ENCODE data around the gene ATP9A. TPM values are rescaled to one million over a fixed set of nuclear protein-coding genes. Genes with fewer than 3 reads are reported as not detected.
"Not testable (repeated sequence)": the region's sequence is repeated elsewhere in the genome, so short reads cannot be mapped to it uniquely, and the experiment has no call there.

ATP9A gene
- polyA plus RNA-seq, 3 donors, result 0.04 TPM; not detected in 2

- Histone ChIP-seq H2AFZ (ENCODE audit: insufficient read depth, low read depth, low read length, poor library complexity, severe bottlenecking) (no peak overlapping the region), H3K79me2 (ENCODE audit: insufficient read depth, low read length) (no peaks in the 10 kb centered on the region), H3K9ac (ENCODE audit: insufficient read depth, low read length, poor library complexity, severe bottlenecking) (no peak overlapping the region), H3K27me3 (ENCODE audit: control insufficient read depth in 2 of 2, insufficient read depth in 2 of 2, low read length in 2 of 2) (no peaks in the 10 kb centered on the region), H3K4me1 (ENCODE audit: control insufficient read depth in 1 of 2, insufficient read depth in 2 of 2, low read length in 2 of 2) (no peaks in the 10 kb centered on the region), H4K20me1 (ENCODE audit: insufficient read depth, low read length) (no peaks in the 10 kb centered on the region), H3K4me3 (replicated peaks in 1 of 3; ENCODE audit: low read depth in 2 of 3, low read length in 3 of 3) (no peak overlapping the region), H3K9me3 (replicated peaks in 1 of 2; ENCODE audit: control insufficient read depth in 1 of 2, insufficient read depth in 1 of 2, low read length in 2 of 2) (no peaks in the 10 kb centered on the region), H3K4me2 (replicated peaks; ENCODE audit: extremely low read depth, low read length, poor library complexity, severe bottlenecking) (no peak overlapping the region), H3K27ac (ENCODE audit: low read depth in 1 of 2, low read length in 2 of 2) (no peak overlapping the region), H3K36me3 (replicated peaks in 1 of 2; ENCODE audit: control insufficient read depth in 1 of 2, insufficient read depth in 2 of 2, low read length in 2 of 2) (no peaks in the 10 kb centered on the region)
- TF ChIP-seq CTCF (IDR thresholded peaks at IDR 0.05), result no peak
- Mint-ChIP-seq H3K27me3 (ENCODE audit: low read depth in 3 of 3) (peaks cover 0 to 6% (median 2%) of the 10 kb centered on the region in 3 donors), H3K4me1 (peaks cover 3% of the 10 kb centered on the region), H3K9me3 (peaks cover 0 to 2% (median 0%) of the 10 kb centered on the region in 7 donors), H3K27ac (no peak overlapping the region), H3K4me3 (no peak overlapping the region), H3K36me3 (no peaks in the 10 kb centered on the region)
- intact Hi-C loops (cut with micrococcal nuclease), result no loop called here
- 100% methylated on average over 3 of the region's 5 CpGs for WGBS (ENCODE audit: insufficient coverage)
- no peak for DNase-seq
These were observed 40.3 kb downstream of the ATP9A start for GRCh38 chr20:51727872-51728271.

- Histone ChIP-seq H3K27me3 (ENCODE audit: control insufficient read depth in 2 of 2, insufficient read depth in 2 of 2, low read length in 2 of 2) (no peaks in the 10 kb centered on the region), H3K9ac (ENCODE audit: insufficient read depth, low read length, poor library complexity, severe bottlenecking) (no peak overlapping the region), H3K36me3 (replicated peaks in 1 of 2; ENCODE audit: control insufficient read depth in 1 of 2, insufficient read depth in 2 of 2, low read length in 2 of 2) (no peaks in the 10 kb centered on the region), H3K4me1 (ENCODE audit: control insufficient read depth in 1 of 2, insufficient read depth in 2 of 2, low read length in 2 of 2) (no peaks in the 10 kb centered on the region), H4K20me1 (ENCODE audit: insufficient read depth, low read length) (no peaks in the 10 kb centered on the region), H3K4me2 (replicated peaks; ENCODE audit: extremely low read depth, low read length, poor library complexity, severe bottlenecking) (no peak overlapping the region), H3K9me3 (replicated peaks in 1 of 2; ENCODE audit: control insufficient read depth in 1 of 2, insufficient read depth in 1 of 2, low read length in 2 of 2) (no peaks in the 10 kb centered on the region), H3K27ac (ENCODE audit: low read depth in 1 of 2, low read length in 2 of 2) (no peak overlapping the region), H3K4me3 (replicated peaks in 1 of 3; ENCODE audit: low read depth in 2 of 3, low read length in 3 of 3) (no peak overlapping the region), H2AFZ (ENCODE audit: insufficient read depth, low read depth, low read length, poor library complexity, severe bottlenecking) (no peak overlapping the region), H3K79me2 (ENCODE audit: insufficient read depth, low read length) (no peaks in the 10 kb centered on the region)
- 88% methylated on average over 4 of the region's 13 CpGs for WGBS (ENCODE audit: insufficient coverage)
- no peak for TF ChIP-seq CTCF (IDR thresholded peaks at IDR 0.05)
- DNase-seq, result no peak
- peaks cover 0 to 2% (median 0%) of the 10 kb centered on the region in 3 donors for H3K27me3 Mint-ChIP-seq (ENCODE audit: low read depth in 3 of 3)
- no peaks in the 10 kb centered on the region for H3K4me1 Mint-ChIP-seq
- no peak overlapping the region for H3K27ac Mint-ChIP-seq
- intact Hi-C loops (cut with micrococcal nuclease), result no loop called here
- H3K9me3 Mint-ChIP-seq, result peaks cover 0 to 2% (median 0%) of the 10 kb centered on the region in 7 donors
- no peaks in the 10 kb centered on the region for H3K36me3 Mint-ChIP-seq
- H3K4me3 Mint-ChIP-seq, result no peak overlapping the region
These were observed 42.5 kb downstream of the ATP9A start for GRCh38 chr20:51725584-51726176.

- H3K27ac ChIP-seq (ENCODE audit: low read depth in 1 of 2, low read length in 2 of 2); H3K4me1 Mint-ChIP-seq; H3K9me3 ChIP-seq (replicated peaks in 1 of 2; ENCODE audit: control insufficient read depth in 1 of 2, insufficient read depth in 1 of 2, low read length in 2 of 2); H3K4me2 ChIP-seq (replicated peaks; ENCODE audit: extremely low read depth, low read length, poor library complexity, severe bottlenecking); H2AFZ ChIP-seq (ENCODE audit: insufficient read depth, low read depth, low read length, poor library complexity, severe bottlenecking); H3K27me3 Mint-ChIP-seq (ENCODE audit: low read depth in 3 of 3); H3K79me2 ChIP-seq (ENCODE audit: insufficient read depth, low read length); H4K20me1 ChIP-seq (ENCODE audit: insufficient read depth, low read length); H3K4me3 ChIP-seq (replicated peaks in 1 of 3; ENCODE audit: low read depth in 2 of 3, low read length in 3 of 3); H3K9ac ChIP-seq (ENCODE audit: insufficient read depth, low read length, poor library complexity, severe bottlenecking); H3K4me1 ChIP-seq (ENCODE audit: control insufficient read depth in 1 of 2, insufficient read depth in 2 of 2, low read length in 2 of 2); H3K9me3 Mint-ChIP-seq; H3K36me3 Mint-ChIP-seq; DNase-seq; H3K27me3 ChIP-seq (ENCODE audit: control insufficient read depth in 2 of 2, insufficient read depth in 2 of 2, low read length in 2 of 2); H3K36me3 ChIP-seq (replicated peaks in 1 of 2; ENCODE audit: control insufficient read depth in 1 of 2, insufficient read depth in 2 of 2, low read length in 2 of 2); intact Hi-C loops (cut with micrococcal nuclease); H3K27ac Mint-ChIP-seq; H3K4me3 Mint-ChIP-seq: not testable (repeated sequence)
- no CpG with 5 or more reads among the region's 2 CpGs for WGBS (ENCODE audit: insufficient coverage)
These were observed 45.2 kb downstream of the ATP9A start for GRCh38 chr20:51723026-51723425.
